GM19099 (cell line): ENCODE data around the gene AURKA.

Experiments
- POLR2A ChIP-seq: IDR thresholded peaks from 3 replicates; pipeline ENCODE4 v1.6.1; 2011; ENCODE audit warnings: low read depth; ENCODE audit not compliant: insufficient read length; ENCODE audit errors: extremely low read depth

Gene AURKA

GRCh38 chr20:56426926-56427325, 34.9 kb upstream of the AURKA start:
- TF ChIP-seq POLR2A = no peak

GRCh38 chr20:56426026-56426425, 34.0 kb upstream of the AURKA start:
- TF ChIP-seq POLR2A = no peak

GRCh38 chr20:56424931-56425330, 32.9 kb upstream of the AURKA start:
- no peak for TF ChIP-seq POLR2A

GRCh38 chr20:56423886-56424285, 31.9 kb upstream of the AURKA start:
- no peak for TF ChIP-seq POLR2A

- TF ChIP-seq POLR2A = no peak
Observed at GRCh38 chr20:56423211-56423610, 31.2 kb upstream of the AURKA start.

- TF ChIP-seq POLR2A = no peak
Observed at GRCh38 chr20:56422824-56423189, 30.8 kb upstream of the AURKA start.

- TF ChIP-seq POLR2A = no peak
Observed at GRCh38 chr20:56422076-56422823, 30.2 kb upstream of the AURKA start.

GRCh38 chr20:56420940-56421688, 29.1 kb upstream of the AURKA start:
- no peak for TF ChIP-seq POLR2A

GRCh38 chr20:56420028-56420427, 28.0 kb upstream of the AURKA start:
- no peak for TF ChIP-seq POLR2A

- no peak for TF ChIP-seq POLR2A
Observed at GRCh38 chr20:56418385-56418861, 26.4 kb upstream of the AURKA start.

GRCh38 chr20:56417911-56418310, 25.9 kb upstream of the AURKA start:
- TF ChIP-seq POLR2A = no peak

GRCh38 chr20:56417402-56417801, 25.4 kb upstream of the AURKA start:
- no peak for TF ChIP-seq POLR2A

GRCh38 chr20:56414842-56415765, 23.1 kb upstream of the AURKA start:
- TF ChIP-seq POLR2A = no peak

GRCh38 chr20:56412949-56413348, 20.9 kb upstream of the AURKA start:
- TF ChIP-seq POLR2A = no peak

- TF ChIP-seq POLR2A = no peak
Observed at GRCh38 chr20:56412473-56412790, 20.4 kb upstream of the AURKA start.

GRCh38 chr20:56411759-56412472, 19.9 kb upstream of the AURKA start, which contains the start of gene CASS4:
Gene CASS4 (plus strand): TSS chr20:56412260. CDS start chr20:56412459, 199 bp downstream.
- no peak for TF ChIP-seq POLR2A
